ENCODE results near the gene UTP14C. TPM values are rescaled to one million over a fixed set of nuclear protein-coding genes. Genes with fewer than 3 reads are reported as not detected.

Gene UTP14C
- total and polyA plus RNA-seq, 2 experiments from 2014 or later = 5.7 to 12.4 TPM

- H3K9me2 ChIP-seq (ENCODE audit: insufficient read depth) = no peaks in the 10 kb centered on the region
- WGBS, 2 experiments (ENCODE audit: low coverage in 1 of 2, low lambda C conversion rate in 2 of 2, missing lambda C conversion rate in 2 of 2) = 5 to 23% methylated on average over 1 of the region's 1 CpG
- H3K4me1 ChIP-seq (ENCODE audit: insufficient read depth) = no peaks in the 10 kb centered on the region
- H3K27me3 ChIP-seq (replicated peaks; ENCODE audit: insufficient read depth) = peaks cover 47% of the 10 kb centered on the region
- no peaks in the 10 kb centered on the region for H3K9me3 ChIP-seq (ENCODE audit: low read depth)
- H3K79me2 ChIP-seq (ENCODE audit: insufficient read depth) = no peaks in the 10 kb centered on the region
- no peaks in the 10 kb centered on the region for H3F3A ChIP-seq (ENCODE audit: insufficient read depth)
- H2AFZ ChIP-seq = no peak overlapping the region
- H3K9ac ChIP-seq = no peak overlapping the region
- H3K4me2 ChIP-seq (ENCODE audit: unreplicated experiment) = no peak overlapping the region
- H3K27ac ChIP-seq = no peak overlapping the region
- H4K20me1 ChIP-seq (ENCODE audit: insufficient read depth) = no peaks in the 10 kb centered on the region
- H3K4me3 ChIP-seq = no peak overlapping the region
- TF ChIP-seq EZH2 (IDR thresholded peaks at IDR 0.05; ENCODE audit: insufficient read depth, poor library complexity, severe bottlenecking) = no peak
- TF ChIP-seq EZH2phosphoT487 (IDR thresholded peaks at IDR 0.05; ENCODE audit: insufficient read depth, low read depth) = no peak
- in situ Hi-C loops (cut with MboI) = loop anchor here (10.0 kb wide), 1 partner anchor 125 kb away; the partner anchor contains the start of gene NEK5
- DNase-seq = no peak
- H3K36me3 ChIP-seq (ENCODE audit: low read depth) = no peaks in the 10 kb centered on the region
Measured at GRCh38 chr13:51999921-52000320, 24.6 kb upstream of the UTP14C start.

GRCh38 chr13:52001120-52001731, 23.3 kb upstream of the UTP14C start:
- Histone ChIP-seq H3F3A (ENCODE audit: insufficient read depth) (no peaks in the 10 kb centered on the region), H3K4me1 (ENCODE audit: insufficient read depth) (no peaks in the 10 kb centered on the region), H3K79me2 (ENCODE audit: insufficient read depth) (no peaks in the 10 kb centered on the region), H3K36me3 (ENCODE audit: low read depth) (no peaks in the 10 kb centered on the region), H3K4me3 (no peak overlapping the region), H3K9me2 (ENCODE audit: insufficient read depth) (no peaks in the 10 kb centered on the region), H2AFZ (no peak overlapping the region), H3K27me3 (replicated peaks; ENCODE audit: insufficient read depth) (peaks cover 44% of the 10 kb centered on the region), H3K9me3 (ENCODE audit: low read depth) (no peaks in the 10 kb centered on the region), H4K20me1 (ENCODE audit: insufficient read depth) (no peaks in the 10 kb centered on the region), H3K9ac (no peak overlapping the region), H3K4me2 (ENCODE audit: unreplicated experiment) (no peak overlapping the region), H3K27ac (no peak overlapping the region)
- 31% methylated on average over 3 of the region's 3 CpGs for WGBS, 2 experiments (ENCODE audit: low coverage in 1 of 2, low lambda C conversion rate in 2 of 2, missing lambda C conversion rate in 2 of 2)
- in situ Hi-C loops (cut with MboI) = loop anchor here (10.0 kb wide), 1 partner anchor 124 kb away; the partner anchor contains the start of gene NEK5
- no peak for TF ChIP-seq EZH2phosphoT487 (IDR thresholded peaks at IDR 0.05; ENCODE audit: insufficient read depth, low read depth)
- TF ChIP-seq EZH2 (IDR thresholded peaks at IDR 0.05; ENCODE audit: insufficient read depth, poor library complexity, severe bottlenecking) = no peak
- peak; percentile 69 for DNase-seq

- Histone ChIP-seq H3K9ac (no peak overlapping the region), H3K27ac (no peak overlapping the region), H3K9me3 (ENCODE audit: low read depth) (no peaks in the 10 kb centered on the region), H3K4me1 (ENCODE audit: insufficient read depth) (no peaks in the 10 kb centered on the region), H3K36me3 (ENCODE audit: low read depth) (no peaks in the 10 kb centered on the region), H3K4me3 (no peak overlapping the region), H3K27me3 (replicated peaks; ENCODE audit: insufficient read depth) (peaks cover 35% of the 10 kb centered on the region), H3F3A (ENCODE audit: insufficient read depth) (no peaks in the 10 kb centered on the region), H2AFZ (no peak overlapping the region), H3K79me2 (ENCODE audit: insufficient read depth) (no peaks in the 10 kb centered on the region), H3K4me2 (ENCODE audit: unreplicated experiment) (no peak overlapping the region), H3K9me2 (ENCODE audit: insufficient read depth) (no peaks in the 10 kb centered on the region), H4K20me1 (ENCODE audit: insufficient read depth) (no peaks in the 10 kb centered on the region)
- 21 to 23% methylated on average over 3 to 4 of the region's 4 CpGs for WGBS, 2 experiments (ENCODE audit: low coverage in 1 of 2, low lambda C conversion rate in 2 of 2, missing lambda C conversion rate in 2 of 2)
- DNase-seq = no peak
- TF ChIP-seq EZH2phosphoT487 (IDR thresholded peaks at IDR 0.05; ENCODE audit: insufficient read depth, low read depth) (no peak), EZH2 (IDR thresholded peaks at IDR 0.05; ENCODE audit: insufficient read depth, poor library complexity, severe bottlenecking) (no peak)
- in situ Hi-C loops (cut with MboI) = loop anchor here (10.0 kb wide), 1 partner anchor 122 kb away; the partner anchor contains the start of gene NEK5
Measured at GRCh38 chr13:52002361-52002760, 22.1 kb upstream of the UTP14C start.

- 76 to 77% methylated on average over 4 of the region's 4 CpGs for WGBS, 2 experiments (ENCODE audit: low coverage in 1 of 2, low lambda C conversion rate in 2 of 2, missing lambda C conversion rate in 2 of 2)
- Histone ChIP-seq H3K36me3 (ENCODE audit: low read depth) (no peaks in the 10 kb centered on the region), H2AFZ (no peak overlapping the region), H3K4me2 (ENCODE audit: unreplicated experiment) (no peak overlapping the region), H4K20me1 (ENCODE audit: insufficient read depth) (no peaks in the 10 kb centered on the region), H3K79me2 (ENCODE audit: insufficient read depth) (no peaks in the 10 kb centered on the region), H3K27me3 (replicated peaks; ENCODE audit: insufficient read depth) (peaks cover 23% of the 10 kb centered on the region), H3K4me1 (ENCODE audit: insufficient read depth) (no peaks in the 10 kb centered on the region), H3K9ac (no peak overlapping the region), H3K9me2 (ENCODE audit: insufficient read depth) (no peaks in the 10 kb centered on the region), H3K27ac (no peak overlapping the region), H3K9me3 (ENCODE audit: low read depth) (no peaks in the 10 kb centered on the region), H3F3A (ENCODE audit: insufficient read depth) (no peaks in the 10 kb centered on the region), H3K4me3 (no peak overlapping the region)
- TF ChIP-seq EZH2 (IDR thresholded peaks at IDR 0.05; ENCODE audit: insufficient read depth, poor library complexity, severe bottlenecking) = no peak
- TF ChIP-seq EZH2phosphoT487 (IDR thresholded peaks at IDR 0.05; ENCODE audit: insufficient read depth, low read depth) = no peak
- in situ Hi-C loops (cut with MboI) = loop anchor here (10.0 kb wide), 1 partner anchor 121 kb away; the partner anchor contains the start of gene NEK5
- no peak for DNase-seq
Measured at GRCh38 chr13:52003541-52003940, 20.9 kb upstream of the UTP14C start.
